CD4-positive, alpha-beta T cell (primary cell): Measurements from ENCODE around the gene TOE1. TPM values are rescaled to one million over a fixed set of nuclear protein-coding genes. Genes with fewer than 3 reads are reported as not detected.
A peak's percentile ranks its signal among the peaks of the same experiment; 100 is the strongest.

Experiments
- ATAC-seq: fragments of 200-7000 bp; cut with Tn5 transposase; one replicate; pipeline ENCODE4 v1.10.0; 2022; ENCODE audit warnings: mild to moderate bottlenecking; ENCODE audit not compliant: poor library complexity
- CTCF ChIA-PET: fragments of 350-600 bp; sonication (Branson Sonifier 250); formaldehyde crosslinking; loops from one replicate; lab custom pipeline; 2021; ENCODE audit warnings: antibody characterized with exemption, inconsistent platforms; lab: Charles Lee
- POLR2A ChIA-PET: fragments of 350-600 bp; sonication (Branson Sonifier 250); formaldehyde crosslinking; loops from one replicate; lab custom pipeline; 2021; ENCODE audit warnings: antibody characterized with exemption, inconsistent platforms; lab: Charles Lee
- DNase-seq, 14 experiments: peaks; one replicate each; pipeline ENCODE4 v3.0.0-alpha.2; 2013 to 2020; ENCODE audit warnings: mixed read lengths in 2 of 14
- H3K27ac ChIP-seq, 2 donors: one replicate each; pipeline versions ENCODE4 v1.5.1 to v1.7.0; 2013; ENCODE audit warnings: low read length in 2 of 2, low read depth in 1 of 2, mild to moderate bottlenecking in 1 of 2
- H3K27me3 ChIP-seq, 2 experiments: 1 replicate in 1 of 2; 2 replicates in 1 of 2; pipeline versions ENCODE4 v1.6.1 to v1.7.0; 2013; ENCODE audit warnings: low read length in 2 of 2, control low read depth in 1 of 2, mild to moderate bottlenecking in 1 of 2, moderate library complexity in 1 of 2; ENCODE audit not compliant: insufficient read depth in 2 of 2, control insufficient read depth in 1 of 2
- H3K36me3 ChIP-seq: one replicate; pipeline ENCODE4 v1.6.1; 2013; ENCODE audit warnings: low read length, control low read depth; ENCODE audit not compliant: insufficient read depth
- H3K4me1 ChIP-seq: one replicate; pipeline ENCODE4 v1.6.1; 2013; ENCODE audit warnings: low read length, control low read depth; ENCODE audit not compliant: insufficient read depth
- H3K4me3 ChIP-seq: one replicate; pipeline ENCODE4 v1.5.1; 2013; ENCODE audit warnings: mild to moderate bottlenecking, low read length, moderate library complexity
- H3K9me3 ChIP-seq, 2 experiments: 1 replicate in 1 of 2; 2 replicates in 1 of 2; pipeline versions ENCODE4 v1.6.1 to v1.7.0; 2013; ENCODE audit warnings: low read length in 2 of 2, mild to moderate bottlenecking in 2 of 2, control low read depth in 1 of 2, moderate library complexity in 1 of 2; ENCODE audit not compliant: control insufficient read depth in 1 of 2, insufficient read depth in 1 of 2
- H3K27ac Mint-ChIP-seq: one replicate; pipeline ENCODE4 v1.8.0; 2020; ENCODE audit warnings: mixed read lengths
- H3K27me3 Mint-ChIP-seq: one replicate; pipeline ENCODE4 v1.8.0; 2021; ENCODE audit warnings: mixed read lengths
- H3K36me3 Mint-ChIP-seq: one replicate; pipeline ENCODE4 v1.8.0; 2021; ENCODE audit warnings: low read depth, mixed read lengths
- H3K4me1 Mint-ChIP-seq: one replicate; pipeline ENCODE4 v1.8.0; 2021; ENCODE audit warnings: low read depth, mixed read lengths
- H3K4me3 Mint-ChIP-seq: one replicate; pipeline ENCODE4 v1.8.0; 2020; ENCODE audit warnings: mild to moderate bottlenecking, mixed read lengths
- H3K9me3 Mint-ChIP-seq: one replicate; pipeline ENCODE4 v1.8.0; 2020; ENCODE audit warnings: mixed read lengths
- intact Hi-C, 2 experiments: fragments of 100-400 bp; cut with DNase I in 1 of 2; cut with micrococcal nuclease in 1 of 2; formaldehyde crosslinking; loops; one replicate each; pipeline versions ENCODE4 v1.15.1 to v1.9.0; 2023 to 2025; cut with DNase I, micrococcal nuclease
- total RNA-seq, 174 experiments: library from RNA in 2 of 174; stranded (reverse) in 2 of 174; gene quantifications; one replicate each; pipeline ENCODE4 v1.2.3 and lab custom pipeline; 2021 to 2026
- TF ChIP-seq, protein P1 (sequence below): fragments of 200-600 bp; IDR thresholded peaks from one replicate; pipeline ENCODE4 v1.8.0; 2022; ENCODE audit warnings: antibody characterized with exemption, mild to moderate bottlenecking

TOE1 gene
- total RNA-seq, 2 experiments from 2014 or later: 44.5 to 46.2 TPM

- DNase-seq: peak in 1 of 14 experiments; percentile 12
- Histone ChIP-seq H3K27ac (no peak overlapping the region), H3K4me3 (peak overlapping the region; percentile 70), H3K4me1 (peaks cover 21% of the 10 kb centered on the region), H3K36me3 (peaks cover 5% of the 10 kb centered on the region), H3K9me3 (no peaks in the 10 kb centered on the region), H3K27me3 (peaks cover 0 to 2% of the 10 kb centered on the region in 2 experiments)
- Mint-ChIP-seq H3K4me3 (peak overlapping the region; percentile 85), H3K27ac (no peak overlapping the region), H3K4me1 (peaks cover 7% of the 10 kb centered on the region), H3K36me3 (peaks cover 18% of the 10 kb centered on the region), H3K9me3 (no peaks in the 10 kb centered on the region), H3K27me3 (no peaks in the 10 kb centered on the region)
- intact Hi-C loops: no loop called here
- ATAC-seq: no peak
- ChIA-PET CTCF (interaction anchor here (1.0 kb wide), 1 partner anchor 14 kb away, joined by 3 read pairs; the partner anchor contains the start of genes MUTYH and TOE1), POLR2A (interaction anchor here (1.2 to 4.9 kb wide), 3 partner anchors 14 to 314 kb away, joined by 5 to 50 read pairs (median 7); partner anchors contain the start of genes HECTD3, MUTYH, TOE1 and UROD)
- TF ChIP-seq, protein P1, sequence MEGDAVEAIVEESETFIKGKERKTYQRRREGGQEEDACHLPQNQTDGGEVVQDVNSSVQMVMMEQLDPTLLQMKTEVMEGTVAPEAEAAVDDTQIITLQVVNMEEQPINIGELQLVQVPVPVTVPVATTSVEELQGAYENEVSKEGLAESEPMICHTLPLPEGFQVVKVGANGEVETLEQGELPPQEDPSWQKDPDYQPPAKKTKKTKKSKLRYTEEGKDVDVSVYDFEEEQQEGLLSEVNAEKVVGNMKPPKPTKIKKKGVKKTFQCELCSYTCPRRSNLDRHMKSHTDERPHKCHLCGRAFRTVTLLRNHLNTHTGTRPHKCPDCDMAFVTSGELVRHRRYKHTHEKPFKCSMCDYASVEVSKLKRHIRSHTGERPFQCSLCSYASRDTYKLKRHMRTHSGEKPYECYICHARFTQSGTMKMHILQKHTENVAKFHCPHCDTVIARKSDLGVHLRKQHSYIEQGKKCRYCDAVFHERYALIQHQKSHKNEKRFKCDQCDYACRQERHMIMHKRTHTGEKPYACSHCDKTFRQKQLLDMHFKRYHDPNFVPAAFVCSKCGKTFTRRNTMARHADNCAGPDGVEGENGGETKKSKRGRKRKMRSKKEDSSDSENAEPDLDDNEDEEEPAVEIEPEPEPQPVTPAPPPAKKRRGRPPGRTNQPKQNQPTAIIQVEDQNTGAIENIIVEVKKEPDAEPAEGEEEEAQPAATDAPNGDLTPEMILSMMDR: no peak
Observed at GRCh38 chr1:45325851-45326506, 14.0 kb upstream of the TOE1 start.

DNA sequence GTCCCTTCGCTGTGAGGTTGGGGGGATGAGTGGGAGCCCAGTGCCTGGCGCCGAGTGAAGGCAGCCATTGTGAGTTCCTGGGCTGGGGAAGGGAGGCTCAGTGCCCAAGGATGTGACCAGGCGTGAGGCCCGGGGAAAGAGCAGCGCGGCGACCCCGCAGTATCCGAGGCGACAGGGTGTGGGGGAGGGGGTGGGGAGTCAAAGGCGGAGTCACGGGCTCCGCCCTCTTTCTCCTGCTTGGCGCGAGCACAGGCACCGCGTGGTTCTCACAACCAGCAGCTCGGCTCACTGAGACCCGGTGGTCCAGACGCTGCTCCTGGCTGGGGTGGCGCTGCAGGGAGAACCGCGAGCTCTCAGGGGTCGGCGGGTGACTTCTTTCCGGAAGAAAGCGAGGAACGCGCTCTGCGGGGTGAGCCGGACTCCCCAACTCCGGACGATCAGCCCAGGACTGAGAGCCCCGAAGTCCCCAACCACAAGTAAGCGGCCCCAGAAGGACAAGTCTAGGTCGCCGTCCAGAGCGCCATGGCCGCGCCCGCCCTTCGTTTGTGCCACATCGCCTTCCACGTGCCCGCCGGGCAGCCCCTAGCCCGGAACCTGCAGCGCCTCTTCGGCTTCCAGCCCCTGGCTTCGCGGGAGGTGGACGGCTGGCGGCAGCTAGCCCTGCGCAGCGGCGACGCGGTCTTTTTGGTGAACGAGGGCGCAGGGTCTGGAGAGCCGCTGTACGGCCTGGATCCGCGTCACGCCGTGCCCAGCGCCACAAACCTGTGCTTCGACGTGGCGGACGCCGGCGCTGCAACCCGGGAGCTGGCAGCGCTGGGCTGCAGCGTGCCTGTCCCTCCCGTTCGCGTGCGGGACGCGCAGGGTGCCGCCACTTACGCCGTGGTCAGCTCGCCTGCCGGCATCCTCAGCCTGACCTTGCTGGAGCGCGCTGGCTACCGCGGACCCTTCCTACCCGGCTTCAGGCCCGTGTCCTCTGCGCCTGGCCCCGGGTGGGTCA, 13.0 kb upstream of the TOE1 start, which contains the start of gene HPDL:
TSS of gene HPDL (plus strand) at position 269 of the 997 bp plus-strand sequence. CDS start at position 523, 254 bp downstream.
- Histone ChIP-seq H3K27ac (no peak within 1 kb of the TSS), H3K36me3 (peaks cover 14% of the 10 kb centered on the region), H3K4me1 (peaks cover 21% of the 10 kb centered on the region), H3K4me3 (peak within 1 kb of the TSS; percentile 70), H3K9me3 (no peaks in the 10 kb centered on the region), H3K27me3 (peaks cover 0 to 2% of the 10 kb centered on the region in 2 experiments)
- Mint-ChIP-seq H3K4me3 (peak within 1 kb of the TSS; percentile 85), H3K4me1 (peaks cover 7% of the 10 kb centered on the region), H3K27me3 (no peaks in the 10 kb centered on the region), H3K36me3 (peaks cover 21% of the 10 kb centered on the region), H3K27ac (no peak within 1 kb of the TSS), H3K9me3 (no peaks in the 10 kb centered on the region)
- ATAC-seq (peak; percentile 87), DNase-seq (peak; percentile 18 to 78 (median 46))
- POLR2A ChIA-PET: interaction anchor here (0.9 to 4.9 kb wide), 4 partner anchors 13 to 359 kb away, joined by 3 to 50 read pairs (median 6); partner anchors contain the start of genes HECTD3, MUTYH, TOE1 and UROD
- CTCF ChIA-PET: interaction anchor here (0.6 to 1.4 kb wide), 3 partner anchors 13 to 92 kb away, joined by 3 to 4 read pairs (median 4); partner anchors contain the start of genes MUTYH and TOE1
- intact Hi-C loops: no loop called here
- TF ChIP-seq, protein P1: no peak
